ENCODE data around the gene FAM13A.
"Not testable (repeated sequence)": the region's sequence is repeated elsewhere in the genome, so short reads cannot be mapped to it uniquely, and the experiment has no call there.

GRCh38 chr4:88913181-88913580 is 143.8 kb downstream of the FAM13A start:
- TF ChIP-seq CTCF (conservative IDR thresholded peaks at IDR 0.05); EZH2 (IDR thresholded peaks at IDR 0.05; ENCODE audit: low read depth): not testable (repeated sequence)

Measured in PC-9 (cell line).